Stimulated activated CD4-positive, alpha-beta T cell treated with anti-CD3 and anti-CD28 coated beads, Interleukin-12 subunit alpha, Interleukin-12 subunit beta, amount 100 ng/mL, for 48 hours (primary cell): ENCODE measurements around the gene UST.
A peak's percentile ranks its signal among the peaks of the same experiment; 100 is the strongest.
"Not testable (repeated sequence)": the region's sequence is repeated elsewhere in the genome, so short reads cannot be mapped to it uniquely, and the experiment has no call there.

ENCODE experiments used
- DNase-seq, 3 donors: peaks; one replicate each; pipeline ENCODE4 v3.0.0-alpha.2; 2020; ENCODE audit warnings: low read depth in 2 of 3, low spot score in 1 of 3

Gene UST

DNA sequence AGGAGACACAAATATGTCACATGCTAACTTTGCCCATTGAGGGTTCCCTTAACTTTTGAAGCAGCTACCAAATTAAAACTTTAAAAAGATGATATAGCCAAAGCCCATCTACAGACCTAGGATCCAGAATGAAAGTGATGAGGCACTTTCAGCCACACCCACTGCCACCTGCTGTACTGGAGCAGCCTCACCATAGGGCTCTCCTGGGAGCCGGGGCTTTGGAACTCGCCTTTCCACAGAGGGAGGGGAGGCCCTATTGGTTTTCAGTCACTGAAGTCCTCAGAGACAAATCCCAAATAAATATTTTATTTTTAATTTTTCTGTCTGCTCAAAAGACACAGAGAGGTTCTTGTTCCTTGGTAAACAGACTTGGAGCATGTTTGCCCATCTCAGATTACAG, 332.6 kb downstream of the UST start:
- DNase-seq, result no peak

DNA sequence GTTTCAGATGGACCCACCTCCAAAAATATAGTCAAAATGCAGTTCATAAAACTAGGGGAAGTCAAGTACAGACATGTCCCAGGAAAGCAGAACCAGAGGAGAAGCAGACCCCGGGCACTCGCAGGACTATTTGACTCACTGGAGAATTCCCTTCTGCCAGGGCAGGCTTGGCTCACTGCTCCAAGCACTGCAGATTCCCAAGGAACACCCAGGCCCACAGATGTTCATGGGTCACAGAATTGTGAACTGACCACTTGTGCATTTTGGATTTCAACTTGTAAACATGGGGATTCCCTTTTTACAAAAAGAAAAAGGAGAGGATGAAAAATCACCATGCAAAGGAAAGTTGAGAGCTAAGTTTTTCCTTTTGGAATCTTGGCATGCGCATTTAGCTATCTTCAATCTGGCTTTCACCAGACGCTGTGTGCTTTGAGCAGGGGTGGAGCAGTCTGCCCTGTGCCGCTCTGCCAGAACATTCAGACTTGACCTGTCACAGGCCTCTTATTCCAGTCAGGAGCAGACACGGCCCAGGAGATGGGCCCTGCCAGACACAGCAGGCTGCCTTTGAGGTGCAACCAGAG, 333.2 kb downstream of the UST start:
- no peak for DNase-seq

DNA sequence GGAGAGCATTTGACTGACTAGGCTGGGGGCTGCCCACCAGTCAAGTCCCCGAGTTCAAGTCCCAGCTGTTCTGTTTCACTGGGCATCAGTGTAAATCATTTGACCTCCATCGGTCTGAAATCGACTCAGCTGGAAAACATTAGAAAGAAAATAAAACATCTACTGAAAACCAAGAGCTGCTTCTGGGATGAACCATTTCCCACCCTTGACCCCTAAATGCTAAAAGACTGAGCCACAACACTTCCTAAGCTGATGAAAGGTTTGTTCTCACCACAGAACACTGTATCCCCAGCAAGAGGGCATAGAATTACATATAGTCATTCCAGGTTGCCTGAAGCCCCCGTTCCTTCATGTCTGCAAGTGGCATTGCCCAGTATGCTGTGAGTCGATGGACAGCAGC, 333.7 kb downstream of the UST start:
- no peak for DNase-seq

DNA sequence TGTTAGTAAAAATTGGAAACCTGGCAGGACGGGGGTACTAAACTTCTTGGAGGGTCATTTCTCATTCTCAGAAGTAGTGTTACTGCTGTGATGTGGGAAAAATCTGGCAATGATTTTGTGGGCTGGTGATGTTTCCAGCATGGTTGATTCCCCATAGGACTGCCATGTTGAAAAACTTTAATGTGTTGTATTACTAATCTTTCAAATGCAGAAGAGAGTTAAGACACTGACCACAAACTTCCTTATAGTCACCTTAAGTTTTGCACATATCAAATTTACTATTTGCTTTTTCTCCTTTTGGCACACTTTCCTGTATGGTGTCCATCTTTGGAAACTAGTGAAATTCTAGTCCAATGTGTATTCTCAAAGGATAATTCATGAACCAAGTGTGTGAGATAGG, 334.5 kb downstream of the UST start:
- no peak for DNase-seq

DNA sequence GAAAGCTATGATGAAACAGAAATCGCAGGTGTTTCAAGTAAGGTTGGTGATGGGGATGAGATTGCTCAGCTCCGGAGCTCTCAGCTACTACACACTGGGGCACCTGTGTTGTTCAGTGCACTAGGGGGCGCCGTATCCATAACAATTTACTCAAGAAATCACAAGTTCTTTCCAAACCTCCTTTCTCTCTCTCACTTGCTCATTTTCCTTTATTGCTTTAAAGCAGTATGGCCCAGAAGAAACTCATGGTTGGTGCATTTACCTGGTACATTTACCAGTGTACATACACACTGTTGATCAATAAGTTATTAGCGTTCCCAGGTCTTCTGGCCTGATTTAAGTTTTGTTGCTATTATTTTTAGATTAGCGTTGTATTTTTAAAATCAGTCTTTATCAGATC, 335.5 kb downstream of the UST start:
- DNase-seq, result peak; percentile 75 to 89 (median 83)

DNA sequence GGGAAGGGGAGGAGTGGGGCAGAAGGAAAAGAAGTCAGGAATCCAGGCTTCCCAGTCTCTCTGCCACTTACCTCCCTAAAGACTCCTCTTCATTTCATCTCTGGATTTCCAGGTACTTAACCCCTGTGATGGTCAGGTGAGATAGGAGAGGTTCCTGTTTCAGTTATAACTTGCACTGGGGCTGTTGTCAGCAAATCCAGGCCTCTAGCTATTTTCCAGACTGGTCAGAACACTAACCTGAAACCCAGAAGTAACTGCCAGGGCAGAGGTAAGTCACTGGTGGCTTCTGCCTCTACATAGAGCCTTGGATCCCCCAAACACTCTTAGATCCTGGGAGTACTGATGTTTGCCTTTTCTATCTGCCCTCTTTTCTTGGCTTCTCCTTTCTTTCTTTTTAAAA, 337.2 kb downstream of the UST start:
- DNase-seq, result no peak

DNA sequence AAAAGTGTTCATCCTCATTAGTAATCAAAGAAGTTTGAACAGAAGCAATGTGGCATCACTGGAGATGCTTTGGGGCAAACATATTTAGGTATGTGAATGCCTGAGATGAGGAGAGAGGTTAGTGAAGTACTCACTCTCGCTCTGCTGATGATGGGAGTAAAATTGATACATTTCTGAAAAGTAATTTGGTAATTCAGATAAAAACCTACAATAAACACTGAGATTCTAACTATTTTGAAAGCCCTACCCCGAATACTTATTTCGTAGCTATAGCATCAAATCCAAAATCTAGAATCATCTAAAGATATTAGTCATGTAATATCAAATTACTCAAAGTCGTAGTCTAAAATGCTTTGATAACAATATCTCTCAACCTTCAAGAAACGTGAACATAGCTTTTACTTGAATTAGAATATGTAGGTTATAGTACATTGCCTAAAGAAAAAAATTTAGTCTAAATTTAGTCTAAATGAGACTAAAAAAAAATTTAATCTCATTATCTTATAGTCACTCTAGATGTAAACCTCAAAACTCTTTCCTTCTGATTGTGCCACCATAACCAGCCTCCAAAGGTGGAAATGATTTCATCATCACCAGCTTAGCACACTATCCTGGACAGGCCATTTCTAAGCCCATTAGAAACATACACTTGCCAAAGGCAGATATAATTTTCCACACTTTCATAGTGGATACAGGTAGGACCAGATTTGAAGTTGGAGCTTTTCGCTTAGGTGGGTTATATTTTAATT, 338.2 kb downstream of the UST start:
- DNase-seq, result no peak

DNA sequence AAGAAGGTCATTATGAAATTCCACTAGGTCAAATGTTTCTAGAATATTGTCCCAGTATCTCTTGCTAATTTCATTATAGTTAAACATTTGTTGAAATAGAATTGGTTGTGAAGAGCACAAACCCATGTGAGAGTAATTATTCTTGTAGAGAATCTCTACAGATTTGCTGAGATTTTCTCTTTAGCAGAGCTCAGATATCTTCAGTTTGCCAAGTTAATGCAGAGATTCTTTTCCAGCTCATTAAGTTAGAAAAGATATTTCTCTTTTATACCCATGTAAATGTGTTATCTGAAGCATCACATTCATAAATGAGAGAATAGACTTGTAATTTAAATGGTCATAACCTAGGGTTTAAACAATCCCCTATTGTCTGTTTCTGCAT, 338.7 kb downstream of the UST start:
- DNase-seq, result no peak

DNA sequence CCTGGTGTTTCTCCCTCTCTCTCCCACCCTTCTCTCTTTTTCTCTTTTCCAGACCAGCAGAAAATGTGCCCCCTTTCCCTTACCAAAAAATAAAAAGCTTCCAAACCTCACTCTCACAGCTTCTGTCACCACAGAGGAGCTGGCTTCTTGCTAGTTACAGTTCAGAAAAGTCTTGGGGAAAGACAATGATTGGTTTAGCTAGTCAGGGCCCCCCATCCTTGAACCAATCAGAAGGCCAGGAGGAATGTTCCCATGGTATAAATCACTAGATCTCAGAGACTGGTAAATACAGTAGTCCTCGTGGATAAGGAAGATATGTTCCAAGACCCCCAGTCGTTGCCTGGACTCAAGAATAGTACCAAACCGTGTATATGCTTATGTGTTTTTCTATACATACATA, 339.5 kb downstream of the UST start:
- no peak for DNase-seq

DNA sequence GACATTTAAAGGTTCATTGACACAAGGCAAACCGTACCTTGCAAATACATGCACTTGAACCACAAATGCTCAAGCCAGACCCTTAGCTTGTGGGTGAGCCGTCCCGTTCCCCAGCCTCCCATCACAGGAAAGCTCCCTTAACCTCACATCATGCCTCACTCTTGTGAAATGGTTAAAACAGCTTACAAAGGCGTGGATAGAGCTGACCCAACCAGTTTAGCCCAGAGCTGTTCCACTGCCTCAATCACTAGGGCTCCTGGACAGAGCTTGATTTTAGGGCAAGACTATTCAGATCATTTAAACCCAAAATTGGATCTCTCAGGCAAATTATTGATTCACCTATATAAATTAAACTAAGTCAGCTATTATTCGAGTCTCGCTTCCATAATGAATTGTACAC, 341.1 kb downstream of the UST start:
- no peak for DNase-seq

DNA sequence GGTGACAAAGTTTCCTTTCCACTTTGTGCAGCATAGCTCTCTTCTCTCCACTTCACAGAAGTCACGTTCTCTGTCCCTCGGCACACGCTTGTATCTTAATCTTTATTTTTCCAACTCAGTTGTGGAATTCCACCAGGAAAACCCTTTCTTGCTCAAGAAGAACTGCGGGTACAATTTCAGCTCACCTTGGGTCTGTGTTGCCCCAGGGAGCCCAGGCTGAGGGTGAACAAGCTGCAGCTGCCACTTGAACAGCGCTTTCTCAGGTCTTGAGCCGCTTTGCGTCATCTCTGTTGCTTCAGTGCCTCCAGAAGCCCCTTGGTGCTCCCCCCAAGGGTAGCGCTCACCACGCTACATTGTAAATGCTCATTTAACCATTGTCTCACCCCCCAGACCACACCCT, 341.5 kb downstream of the UST start:
- DNase-seq, result no peak

DNA sequence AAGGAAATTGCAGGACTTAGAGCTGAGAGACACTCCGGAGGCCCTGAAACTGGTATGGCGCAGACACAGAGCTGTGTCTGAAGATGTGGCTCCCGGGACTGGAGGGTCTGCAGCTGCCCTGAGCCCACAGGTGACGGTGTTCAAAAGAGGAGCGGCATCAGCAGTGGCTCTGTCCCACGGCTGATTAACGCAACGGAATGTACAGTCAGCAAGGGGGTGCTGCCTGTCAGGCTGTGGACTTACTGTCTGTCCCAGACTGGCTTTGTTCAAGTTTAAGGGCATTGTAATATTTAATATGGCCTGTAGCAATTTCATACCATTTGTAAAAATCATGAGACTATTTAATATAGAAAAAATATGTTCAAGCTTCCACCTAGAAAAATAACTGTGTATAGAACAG, 342.7 kb downstream of the UST start:
- no peak for DNase-seq

DNA sequence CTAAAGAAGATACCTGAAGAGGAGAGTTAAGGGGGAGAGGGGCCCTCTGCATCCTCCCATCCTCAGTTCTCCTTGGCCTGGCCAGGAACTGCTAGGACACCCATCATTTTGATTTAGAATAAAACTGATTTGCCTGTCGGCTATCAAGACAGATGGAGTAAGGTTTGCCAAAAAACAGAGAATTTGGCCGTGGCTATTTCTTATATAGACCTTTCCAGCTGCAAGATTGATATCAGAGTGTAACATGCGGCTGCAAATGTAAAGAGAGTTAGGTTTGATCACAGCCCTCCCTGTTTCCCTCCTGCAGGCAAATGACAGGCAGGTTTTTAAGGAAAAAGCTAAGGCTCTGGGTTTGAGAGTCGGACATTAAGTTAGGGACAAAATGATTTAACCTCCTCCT, 344.1 kb downstream of the UST start:
- DNase-seq, result no peak

DNA sequence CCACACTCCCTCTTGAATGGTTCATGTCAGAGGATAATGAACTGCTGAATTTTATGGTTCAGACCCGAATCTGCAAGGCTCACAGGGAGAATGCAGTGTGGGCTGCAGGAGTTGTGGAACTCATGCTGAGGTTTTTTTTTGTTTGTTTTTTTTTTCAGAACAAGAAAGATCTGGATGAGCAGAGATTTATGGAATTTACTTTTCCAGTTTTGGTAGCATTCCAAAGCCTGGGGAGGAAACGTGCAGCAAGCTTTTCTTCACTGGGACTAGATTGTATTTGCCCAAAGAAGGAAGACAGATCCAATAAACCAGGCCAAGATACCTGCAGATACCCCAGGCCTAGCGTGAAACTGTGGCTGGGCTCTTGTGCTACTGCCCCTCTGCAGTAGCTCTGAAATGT, 346.8 kb downstream of the UST start:
- DNase-seq, result no peak

DNA sequence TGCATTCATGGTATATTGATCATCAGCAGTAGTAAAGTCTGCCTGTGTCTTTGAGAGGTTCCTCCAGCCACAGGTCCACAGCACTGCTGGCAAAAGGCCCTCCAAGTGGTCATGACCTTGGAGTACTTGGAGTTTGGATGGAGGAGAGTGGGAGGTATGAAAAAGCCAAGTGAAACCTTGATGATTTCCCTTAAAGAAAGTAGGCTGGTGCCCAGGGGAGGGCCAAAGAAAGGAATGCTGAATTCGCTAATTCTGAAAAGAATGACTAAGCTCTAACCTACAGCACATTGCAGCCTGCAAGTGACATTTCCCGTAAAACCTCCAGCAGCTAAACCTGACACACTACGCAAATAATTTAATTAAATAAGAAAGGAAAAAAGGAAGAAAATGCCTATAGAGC, 347.3 kb downstream of the UST start:
- no peak for DNase-seq

DNA sequence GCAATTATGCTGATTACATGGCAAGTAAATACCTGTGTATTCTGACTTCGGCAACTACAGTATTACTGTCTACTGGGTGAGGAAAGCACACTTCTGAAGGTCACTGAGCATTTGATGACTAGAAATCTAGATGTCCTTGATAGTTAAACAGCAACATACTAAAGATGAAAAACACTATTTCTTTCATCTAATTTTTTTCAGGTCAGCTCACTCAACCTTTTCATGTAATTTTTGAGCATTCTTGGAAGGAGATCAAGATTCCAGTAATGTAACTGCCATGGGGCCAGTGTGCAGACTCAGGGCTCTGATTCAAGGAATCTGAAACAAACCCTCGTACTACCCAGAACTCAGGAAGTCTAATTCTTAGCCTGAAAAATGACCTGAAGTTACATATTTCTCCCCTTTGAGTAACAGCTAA, 348.1 kb downstream of the UST start:
- no peak for DNase-seq

DNA sequence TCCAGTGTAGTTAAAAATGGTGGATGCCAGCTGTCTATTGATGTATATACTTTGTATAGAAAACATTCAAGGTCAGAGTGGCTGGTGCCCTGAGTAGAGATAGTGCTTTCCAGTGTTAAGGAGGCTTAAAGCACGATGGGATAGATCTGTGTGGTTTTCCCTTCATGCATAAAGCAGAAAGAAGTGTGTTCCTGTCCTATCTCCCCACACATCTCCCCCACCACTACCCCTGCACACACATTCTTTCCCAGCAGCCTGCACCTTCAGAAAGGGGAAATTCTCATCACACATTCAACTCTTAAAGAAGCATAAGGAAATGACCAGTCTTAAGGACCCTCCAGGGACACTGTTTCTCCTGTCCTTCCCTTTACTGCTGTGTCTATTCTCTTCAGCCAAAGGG, 349.0 kb downstream of the UST start:
- no peak for DNase-seq

DNA sequence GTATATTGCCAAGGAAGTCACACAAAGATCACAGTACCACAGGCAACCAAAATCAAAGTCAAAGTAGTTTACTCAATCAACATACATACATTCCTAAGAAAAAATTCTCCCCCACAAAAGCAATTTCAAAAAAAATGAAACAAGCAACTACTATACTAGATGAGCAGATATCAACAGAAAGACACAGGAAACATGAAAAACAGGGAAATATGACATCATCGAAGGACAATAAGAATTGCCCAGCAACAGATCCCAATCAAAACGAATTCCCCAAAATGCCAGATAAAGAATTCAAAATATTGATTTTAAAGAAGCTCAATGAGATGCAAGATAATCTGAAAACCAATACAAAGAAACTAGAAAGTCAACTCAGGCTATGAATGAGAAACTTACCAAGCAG, 351.0 kb downstream of the UST start:
- DNase-seq, result no peak

DNA sequence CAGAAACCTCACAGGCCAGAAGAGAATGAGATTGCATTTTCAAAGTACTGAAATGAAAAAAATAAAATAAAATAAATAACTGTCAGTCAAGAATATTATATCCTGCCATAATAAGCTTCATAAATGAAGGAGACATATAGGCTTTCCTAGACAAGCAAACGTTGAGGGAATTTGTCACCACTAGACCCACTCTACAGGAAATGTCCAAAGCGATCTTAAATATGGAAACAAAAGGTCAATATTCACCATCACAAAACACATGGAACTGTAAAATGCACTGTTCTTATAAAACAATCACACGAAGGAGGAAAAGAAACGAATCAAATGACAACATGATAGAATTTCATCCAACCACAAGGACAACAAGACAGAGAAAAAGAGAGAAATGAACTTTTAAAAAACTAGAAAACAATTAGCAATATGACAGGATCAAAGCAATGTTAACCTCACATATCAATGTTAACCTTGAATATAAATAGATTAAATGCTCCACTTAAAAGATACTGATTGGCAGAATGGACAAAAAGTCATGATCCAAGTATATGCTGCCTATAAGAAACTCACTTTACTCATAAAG, 352.0 kb downstream of the UST start:
- DNase-seq, result no peak

DNA sequence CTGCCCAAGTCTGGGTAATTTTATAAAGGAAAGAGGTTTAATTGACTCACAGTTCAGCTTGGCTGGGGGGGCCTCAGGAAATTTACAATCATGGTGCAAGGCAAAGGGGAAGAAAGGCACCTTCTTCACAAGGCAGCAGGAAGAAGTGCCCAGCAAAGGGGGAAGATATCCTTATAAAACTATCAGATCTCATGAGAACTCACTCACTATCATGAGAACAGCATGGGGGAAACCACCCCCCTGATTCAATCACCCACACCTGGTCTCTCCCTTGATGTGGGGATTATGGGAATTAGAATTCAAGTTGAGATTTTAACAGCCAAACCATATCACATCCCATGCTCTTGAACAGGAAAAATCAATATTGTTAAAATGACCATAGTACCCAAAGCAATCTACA, 355.5 kb downstream of the UST start:
- no peak for DNase-seq

DNA sequence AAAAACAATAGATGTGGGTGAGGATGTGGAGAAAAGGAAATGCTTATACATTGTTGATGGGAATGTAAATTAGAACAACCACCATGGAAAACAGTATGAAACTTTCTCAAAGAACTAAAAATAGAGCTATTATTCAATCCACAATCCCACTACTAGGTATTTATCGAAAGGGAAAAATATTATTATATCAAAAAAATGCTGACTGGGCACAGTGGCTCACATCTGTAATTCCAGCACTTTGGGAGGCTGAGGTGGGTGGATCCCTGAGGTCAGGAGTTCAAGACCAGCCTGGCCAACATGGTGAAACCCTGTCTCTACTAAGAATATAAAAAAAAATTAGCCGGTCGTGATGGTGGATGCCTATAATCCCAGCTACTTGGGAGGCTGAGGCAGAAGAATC, 357.1 kb downstream of the UST start:
- not testable (repeated sequence) for DNase-seq

DNA sequence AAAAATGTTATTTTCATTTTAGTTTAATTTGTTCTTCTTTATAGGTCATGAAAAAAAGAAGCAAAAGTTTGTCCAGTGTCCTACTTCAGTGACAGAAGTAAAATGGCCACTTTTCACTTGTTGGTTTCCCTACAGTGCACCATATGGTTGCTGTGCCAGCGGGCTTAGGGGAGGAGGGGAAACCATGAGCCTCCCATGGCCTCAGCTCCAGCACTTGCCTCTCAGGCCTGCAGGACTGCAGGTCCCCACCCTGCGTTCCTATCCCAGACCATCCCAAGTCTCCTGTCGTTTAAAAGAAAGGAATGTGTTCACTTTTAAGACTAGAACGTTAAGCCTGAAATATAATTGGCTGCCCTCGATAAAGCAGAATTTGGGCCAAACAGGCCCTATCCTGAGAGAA, 360.7 kb downstream of the UST start:
- DNase-seq, result no peak
